HG03460 (cell line): ENCODE data around the gene NES.

ENCODE experiments used
- ATAC-seq: cut with Tn5 transposase; IDR thresholded peaks from one replicate; pipeline ENCODE4 v1.9.1; 2021; ENCODE audit not compliant: unreplicated experiment

NES gene

GRCh38 chr1:156703741-156704140 lies 26.5 kb upstream of the NES start:
- ATAC-seq = no peak

GRCh38 chr1:156703336-156703735 lies 26.1 kb upstream of the NES start:
- no peak for ATAC-seq

DNA sequence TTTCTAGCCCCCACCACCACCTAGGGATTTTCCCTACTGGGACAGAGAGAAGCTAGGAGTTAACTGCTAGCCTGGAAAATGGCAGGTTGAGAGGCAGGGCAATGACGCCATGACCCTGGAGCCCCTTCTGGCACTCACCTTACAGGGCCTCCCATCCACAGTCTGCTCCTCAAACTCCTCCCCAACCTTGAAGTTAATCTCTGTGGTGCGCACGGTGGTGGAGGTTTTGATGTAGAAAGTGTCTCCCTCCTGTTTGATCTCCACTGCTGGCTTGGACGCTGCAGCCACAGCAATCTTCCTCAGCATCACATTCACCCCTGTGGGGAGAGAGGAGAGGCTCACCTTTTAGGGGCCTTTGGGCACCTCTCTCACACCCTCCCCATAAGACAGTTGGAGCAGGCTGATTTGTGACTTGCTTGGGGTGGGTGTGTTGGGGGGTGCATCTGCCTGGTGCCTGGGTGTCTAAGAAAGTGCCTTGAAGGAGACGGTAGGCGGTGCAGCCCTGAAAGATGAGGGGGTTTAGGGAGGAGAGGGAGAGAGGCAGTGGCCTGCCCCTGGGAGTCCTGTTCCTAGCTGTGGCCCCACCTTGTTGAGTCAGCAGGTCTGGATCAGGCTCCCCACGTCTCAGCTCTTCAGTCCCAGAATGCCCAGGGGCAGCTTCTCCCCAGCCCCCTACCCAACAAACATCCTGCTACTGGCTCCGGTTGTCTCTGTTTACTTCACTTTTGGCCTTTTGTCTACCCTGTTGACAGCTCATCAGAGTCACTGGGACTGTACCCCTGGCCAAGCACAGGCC lies 23.7 kb upstream of the NES start:
- ATAC-seq = no peak

GRCh38 chr1:156698995-156699394 lies 21.8 kb upstream of the NES start:
- no peak for ATAC-seq

- ATAC-seq = no peak
Measured at GRCh38 chr1:156697481-156697880, 20.3 kb upstream of the NES start.

DNA sequence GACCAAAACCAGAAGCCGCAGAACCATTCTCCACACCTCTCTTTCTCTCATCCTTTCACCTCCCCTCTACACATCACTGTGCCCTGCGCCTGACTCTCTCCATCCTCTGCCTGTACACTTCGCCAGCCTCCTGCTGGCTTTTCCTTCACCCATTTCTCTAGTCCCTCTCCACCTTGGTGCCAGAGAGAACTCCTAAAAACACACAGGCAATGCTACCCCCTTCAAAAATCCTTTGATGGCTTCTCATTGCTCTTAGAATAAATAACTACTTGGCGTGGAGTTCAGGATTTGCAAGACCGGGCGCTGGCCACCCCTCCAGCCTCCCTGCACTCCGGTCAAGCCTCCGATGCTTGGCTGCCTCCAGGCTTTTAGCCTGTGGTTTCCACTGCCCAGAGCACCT lies 19.5 kb upstream of the NES start:
- no peak for ATAC-seq

GRCh38 chr1:156694690-156694962 lies 17.4 kb upstream of the NES start:
- no peak for ATAC-seq

DNA sequence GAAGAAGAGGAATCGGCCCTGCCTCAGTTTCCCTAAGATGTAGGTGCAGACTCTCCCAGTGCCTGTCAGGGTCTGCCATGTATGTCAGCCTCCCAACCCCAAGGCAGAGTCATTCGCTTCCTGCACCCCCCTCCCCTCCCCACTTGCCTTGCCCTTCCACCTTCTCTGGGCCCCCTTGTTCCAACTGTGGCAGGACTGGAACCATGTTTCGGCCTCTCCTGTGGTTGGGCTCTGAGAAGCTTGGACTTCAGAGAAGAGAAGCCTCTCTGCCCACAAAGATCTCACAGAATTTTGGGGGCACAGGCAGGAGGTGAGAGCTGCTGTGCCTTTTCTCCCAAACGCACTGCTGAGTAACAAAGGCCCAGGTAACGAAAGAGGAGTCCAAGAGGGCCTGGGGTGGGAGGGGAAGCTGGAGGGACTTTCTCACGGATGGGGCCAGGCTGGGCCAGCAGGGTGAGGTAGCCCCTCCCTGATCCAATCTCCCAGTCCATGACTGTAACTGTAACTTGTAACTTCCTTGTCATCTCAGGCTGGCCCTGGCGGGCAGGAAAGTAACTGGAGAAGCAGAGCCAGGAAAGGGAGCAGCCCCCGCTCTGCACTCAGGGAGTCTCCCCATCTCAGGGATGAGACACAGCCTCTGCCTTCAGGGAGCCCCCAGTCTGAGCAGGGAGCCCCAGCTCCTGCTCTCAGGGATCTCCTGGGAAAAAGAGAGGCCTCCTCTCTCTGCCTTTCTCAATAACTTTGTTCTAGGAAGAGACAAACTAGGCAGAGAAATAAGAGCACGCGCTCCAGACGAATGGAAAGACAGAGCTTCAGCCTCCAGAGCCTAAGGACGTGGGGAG lies 16.9 kb upstream of the NES start:
- ATAC-seq = no peak

DNA sequence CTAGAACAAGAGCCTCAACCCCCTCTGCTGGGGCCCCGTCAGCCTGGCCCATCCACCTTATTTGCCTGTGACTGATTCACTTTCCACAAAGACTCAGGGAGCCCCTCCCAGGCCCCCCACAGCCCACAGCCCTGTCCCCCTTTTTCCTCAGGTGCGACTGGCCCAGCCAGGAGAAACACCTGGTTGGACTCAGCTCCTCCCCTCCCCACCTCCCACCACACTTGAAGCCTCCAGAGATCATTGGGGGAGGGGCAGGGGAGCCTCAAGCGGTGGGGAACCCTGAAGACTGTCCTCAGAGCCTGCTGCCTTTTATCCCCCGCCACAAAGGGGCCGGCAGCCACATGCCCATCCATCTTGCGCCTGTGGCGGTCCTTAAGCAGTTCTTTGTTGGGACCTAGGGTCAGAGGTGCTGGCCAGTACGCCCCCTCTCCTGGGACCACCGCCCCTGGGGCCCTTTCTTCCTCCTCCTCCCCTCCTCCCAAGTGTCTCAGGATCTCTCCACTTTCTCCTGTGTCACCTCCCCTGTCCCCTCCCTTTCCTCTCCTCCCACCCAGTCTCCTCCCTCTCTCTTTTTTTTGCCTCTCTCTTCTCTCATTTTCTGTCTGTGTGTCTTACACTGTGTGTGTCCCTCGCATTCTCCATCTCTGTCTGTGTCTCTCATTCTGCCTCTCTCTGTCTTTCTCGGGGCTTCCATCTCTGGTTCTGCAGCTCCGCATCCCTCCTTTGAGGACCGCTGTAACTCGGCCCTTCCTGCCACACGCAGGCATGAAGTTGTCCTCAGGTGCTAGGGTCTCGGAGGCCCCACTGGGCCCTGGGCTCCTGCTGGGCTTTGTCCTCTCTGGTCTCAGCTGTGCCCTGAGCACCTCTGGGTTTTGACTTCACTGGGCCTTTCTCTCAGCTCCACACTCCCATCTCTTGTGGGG lies 16.0 kb upstream of the NES start:
- ATAC-seq = no peak

DNA sequence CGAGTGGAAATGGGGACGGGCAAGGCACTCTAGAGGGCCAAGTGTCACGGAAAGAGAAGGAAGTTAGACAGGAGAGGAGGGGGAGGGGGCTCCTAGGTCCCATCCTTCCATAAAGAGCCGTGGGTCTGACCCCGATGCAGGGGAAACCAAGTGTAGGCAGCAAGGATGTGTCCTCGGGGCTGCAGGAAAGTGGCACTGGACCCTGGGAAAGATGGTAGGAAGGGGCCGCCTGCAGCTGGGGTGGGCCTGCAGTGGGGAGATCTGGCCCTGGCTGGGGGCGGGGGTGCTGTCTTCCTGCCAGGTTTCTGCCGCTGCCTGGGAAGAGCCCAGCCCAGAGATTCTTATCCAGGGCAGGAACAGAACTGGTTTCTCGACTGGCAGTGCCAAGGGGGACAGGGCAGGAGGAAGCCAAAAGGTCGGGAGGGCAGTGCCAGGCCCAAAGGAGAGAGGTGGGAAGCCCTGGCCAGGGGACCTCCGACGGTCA lies 15.3 kb upstream of the NES start:
- no peak for ATAC-seq

DNA sequence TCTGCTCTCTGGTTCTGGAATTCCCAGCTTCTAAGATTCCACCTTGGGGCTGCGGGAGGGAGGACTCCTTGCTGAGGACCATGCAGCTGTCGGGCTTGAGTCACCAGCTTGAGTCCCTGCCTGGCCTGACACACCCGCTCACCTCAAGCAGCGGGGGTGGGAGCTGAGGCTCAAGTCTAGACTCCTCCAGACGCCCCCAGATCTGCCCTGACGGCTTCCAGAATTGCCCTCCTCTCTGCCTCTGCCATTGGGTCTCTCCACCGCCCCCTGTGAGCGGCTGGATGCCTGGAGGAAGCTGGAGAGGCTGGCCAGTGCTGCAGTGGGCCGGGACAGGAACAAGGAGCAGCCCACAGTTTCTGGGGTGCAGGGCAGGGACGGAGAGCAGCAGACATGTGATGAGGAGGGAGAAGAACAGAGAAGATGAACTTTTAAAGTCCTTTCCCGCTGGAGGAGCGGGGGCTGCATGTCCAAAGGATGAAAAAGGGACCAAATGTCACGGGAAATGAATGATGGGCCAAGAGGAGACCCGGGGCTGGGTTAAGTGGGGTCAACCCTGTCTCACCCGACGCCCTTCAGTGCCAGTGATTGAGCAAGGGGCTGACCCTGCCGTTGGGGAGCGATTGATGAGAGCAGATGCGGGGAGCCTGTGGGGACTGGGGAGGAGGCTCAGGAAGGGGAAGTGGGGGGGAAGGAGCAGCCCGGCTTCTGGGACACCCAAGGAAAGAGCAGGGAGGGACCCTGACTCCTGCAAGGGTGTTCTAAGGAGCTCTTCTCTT lies 14.6 kb upstream of the NES start:
- no peak for ATAC-seq

DNA sequence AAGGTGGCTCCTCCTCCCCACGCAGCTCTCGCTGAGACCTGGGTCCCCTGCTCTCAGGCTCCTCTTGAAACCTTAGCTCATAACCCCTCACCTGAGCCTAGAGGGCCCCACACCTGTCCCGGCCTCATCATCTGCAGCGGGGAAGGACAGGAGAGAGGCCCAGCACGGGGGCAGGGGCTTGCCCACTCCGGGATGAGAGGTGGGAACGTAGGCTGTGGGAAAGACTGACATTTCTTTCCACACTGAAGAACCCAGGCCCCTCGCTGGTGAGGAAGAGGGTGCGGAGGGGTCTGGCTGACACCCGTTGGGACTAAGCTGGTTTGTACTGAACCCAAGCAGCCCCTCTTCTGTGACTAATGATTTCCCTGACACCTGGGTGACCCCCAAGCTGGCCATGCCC lies 14.0 kb upstream of the NES start:
- no peak for ATAC-seq

DNA sequence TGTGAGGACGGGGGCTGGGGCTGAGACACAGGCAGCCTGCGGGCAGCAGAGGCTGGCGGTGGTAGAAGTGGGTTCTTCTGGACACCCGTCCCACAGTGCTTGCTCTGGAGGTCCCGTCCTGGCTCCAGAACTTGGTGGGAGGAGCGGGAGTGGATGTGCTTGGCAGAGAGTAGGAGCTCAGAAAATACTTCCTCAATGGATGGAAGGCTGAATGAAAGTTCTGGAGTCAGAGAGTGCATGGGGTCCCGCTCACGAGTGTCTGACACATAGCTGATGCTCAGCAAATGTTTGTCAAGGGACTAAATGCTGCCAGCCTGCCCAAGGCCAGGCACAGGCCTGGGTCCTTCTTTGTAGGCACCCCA lies 13.4 kb upstream of the NES start:
- no peak for ATAC-seq

DNA sequence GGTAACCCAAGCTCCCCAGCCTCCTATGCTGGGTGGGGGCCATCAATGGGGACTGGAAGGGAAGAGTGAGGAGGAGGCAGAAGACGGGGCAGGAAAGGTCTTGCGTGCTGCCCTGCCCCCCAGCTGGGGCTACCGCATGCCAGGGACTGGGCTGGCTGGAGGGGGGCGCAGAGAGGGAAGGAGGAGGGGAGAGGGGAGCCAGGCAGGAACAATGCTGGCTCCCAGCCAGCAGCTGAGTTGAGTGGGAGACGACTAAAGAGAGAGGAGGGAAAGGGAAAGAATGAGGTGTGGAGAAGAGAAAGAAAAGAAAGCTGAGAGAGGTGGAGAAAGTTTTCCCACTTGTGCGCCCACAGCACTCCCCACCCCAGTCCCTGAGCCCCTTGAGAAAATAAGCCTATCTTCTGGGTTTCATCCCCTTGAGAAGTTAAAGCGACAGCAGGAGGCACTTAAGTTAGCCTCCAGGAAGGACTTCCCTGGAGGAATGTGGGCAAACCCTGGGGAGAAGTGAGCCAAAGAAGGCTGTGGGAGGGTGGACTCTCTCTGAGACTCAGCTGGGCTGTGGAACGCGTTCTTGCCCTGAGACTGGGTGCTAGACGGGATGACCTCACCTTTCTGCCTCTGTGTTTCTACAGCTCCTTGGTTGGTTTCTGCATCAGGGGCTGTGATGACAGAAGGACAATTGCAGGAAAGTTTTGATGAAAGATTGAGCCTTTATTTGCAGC lies 12.9 kb upstream of the NES start:
- ATAC-seq = no peak

DNA sequence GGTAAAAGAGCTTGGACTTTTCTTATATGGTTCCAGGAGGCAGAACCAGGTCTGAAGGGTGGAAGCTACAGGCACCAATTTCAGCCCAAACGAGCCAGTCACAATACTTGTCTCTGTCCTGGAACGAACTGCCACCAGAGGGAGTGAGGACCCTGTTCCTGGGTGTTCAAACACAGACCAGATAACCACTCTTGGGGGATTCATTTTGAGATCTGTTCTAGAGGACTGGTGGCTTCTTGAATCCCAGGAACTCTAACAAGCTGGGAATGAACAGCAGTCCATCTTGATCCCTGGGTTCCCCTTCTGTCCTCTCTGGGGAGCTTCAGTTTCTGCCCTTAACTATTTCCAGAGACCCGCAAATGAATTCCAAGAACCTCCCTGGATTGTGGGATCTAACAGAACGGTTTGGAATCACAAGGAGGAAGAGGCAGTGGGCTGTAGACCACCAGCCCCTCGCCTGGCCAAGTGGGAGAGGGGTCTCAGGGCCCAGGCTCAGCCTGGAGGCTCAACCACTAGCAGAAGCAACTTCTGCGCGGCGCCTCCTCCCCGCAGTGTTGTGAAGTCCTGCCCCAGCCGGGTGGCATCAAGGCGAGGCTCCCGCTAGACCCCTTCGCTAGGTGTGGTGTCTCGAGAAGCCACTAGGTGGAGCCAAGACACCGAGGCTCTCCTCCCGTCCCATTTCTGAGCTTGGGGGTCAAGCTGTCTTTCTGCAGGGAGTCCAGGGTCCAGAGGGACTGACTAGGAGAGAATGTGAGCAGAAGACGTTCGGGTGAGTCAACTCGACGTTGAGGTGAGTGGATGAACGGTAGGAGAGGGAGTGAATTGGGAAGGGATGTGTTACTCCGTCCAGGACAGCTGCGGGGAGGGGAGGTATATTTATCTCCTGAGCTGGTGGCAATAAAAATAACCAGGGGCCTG lies 12.1 kb upstream of the NES start:
- peak; percentile 73 for ATAC-seq

GRCh38 chr1:156684227-156684782 lies 7.1 kb upstream of the NES start:
- no peak for ATAC-seq

GRCh38 chr1:156682166-156682890 lies 5.1 kb upstream of the NES start:
- no peak for ATAC-seq
